ENCODE results near the gene NOD1. TPM values are rescaled to one million over a fixed set of nuclear protein-coding genes. Genes with fewer than 3 reads are reported as not detected.

The NOD1 gene
- total RNA-seq, 1 donor from 2014 or later, result 13.0 TPM

GRCh38 chr7:30380294-30380693 lies 98.3 kb downstream of the NOD1 start:
- Histone ChIP-seq H3K9ac (ENCODE audit: low read depth in 1 of 3, low read length in 3 of 3) (no peak overlapping the region), H3K36me3 (ENCODE audit: control insufficient read depth in 3 of 3, insufficient read depth in 3 of 3, low read length in 3 of 3) (no peaks in the 10 kb centered on the region), H3K27ac (ENCODE audit: low read depth, low read length) (no peak overlapping the region), H3K27me3 (ENCODE audit: control insufficient read depth in 3 of 3, insufficient read depth in 3 of 3, low read length in 3 of 3) (no peaks in the 10 kb centered on the region), H3K9me3 (ENCODE audit: control insufficient read depth in 3 of 3, low read length in 3 of 3) (no peaks in the 10 kb centered on the region), H3K4me3 (ENCODE audit: low read length in 3 of 3) (no peak overlapping the region), H3K4me1 (ENCODE audit: control insufficient read depth in 3 of 3, insufficient read depth in 3 of 3, low read length in 3 of 3) (no peaks in the 10 kb centered on the region)

GRCh38 chr7:30379741-30380140 lies 98.8 kb downstream of the NOD1 start:
- no peak overlapping the region for H3K4me3 ChIP-seq (ENCODE audit: low read length in 3 of 3)
- H3K36me3 ChIP-seq (ENCODE audit: control insufficient read depth in 3 of 3, insufficient read depth in 3 of 3, low read length in 3 of 3), result no peaks in the 10 kb centered on the region
- H3K27me3 ChIP-seq (ENCODE audit: control insufficient read depth in 3 of 3, insufficient read depth in 3 of 3, low read length in 3 of 3), result no peaks in the 10 kb centered on the region
- H3K4me1 ChIP-seq (ENCODE audit: control insufficient read depth in 3 of 3, insufficient read depth in 3 of 3, low read length in 3 of 3), result no peaks in the 10 kb centered on the region
- no peaks in the 10 kb centered on the region for H3K9me3 ChIP-seq (ENCODE audit: control insufficient read depth in 3 of 3, low read length in 3 of 3)
- no peak overlapping the region for H3K9ac ChIP-seq (ENCODE audit: low read depth in 1 of 3, low read length in 3 of 3)
- no peak overlapping the region for H3K27ac ChIP-seq (ENCODE audit: low read depth, low read length)

- Histone ChIP-seq H3K4me3 (ENCODE audit: low read length in 3 of 3) (no peak overlapping the region), H3K9ac (ENCODE audit: low read depth in 1 of 3, low read length in 3 of 3) (no peak overlapping the region), H3K9me3 (ENCODE audit: control insufficient read depth in 3 of 3, low read length in 3 of 3) (no peaks in the 10 kb centered on the region), H3K27me3 (ENCODE audit: control insufficient read depth in 3 of 3, insufficient read depth in 3 of 3, low read length in 3 of 3) (no peaks in the 10 kb centered on the region), H3K36me3 (ENCODE audit: control insufficient read depth in 3 of 3, insufficient read depth in 3 of 3, low read length in 3 of 3) (no peaks in the 10 kb centered on the region), H3K27ac (ENCODE audit: low read depth, low read length) (no peak overlapping the region), H3K4me1 (ENCODE audit: control insufficient read depth in 3 of 3, insufficient read depth in 3 of 3, low read length in 3 of 3) (no peaks in the 10 kb centered on the region)
Observed at GRCh38 chr7:30379131-30379530, 99.5 kb downstream of the NOD1 start.

- H3K27ac ChIP-seq (ENCODE audit: low read depth, low read length), result no peak overlapping the region
- no peaks in the 10 kb centered on the region for H3K36me3 ChIP-seq (ENCODE audit: control insufficient read depth in 3 of 3, insufficient read depth in 3 of 3, low read length in 3 of 3)
- H3K4me1 ChIP-seq (ENCODE audit: control insufficient read depth in 3 of 3, insufficient read depth in 3 of 3, low read length in 3 of 3), result no peaks in the 10 kb centered on the region
- no peaks in the 10 kb centered on the region for H3K9me3 ChIP-seq (ENCODE audit: control insufficient read depth in 3 of 3, low read length in 3 of 3)
- no peaks in the 10 kb centered on the region for H3K27me3 ChIP-seq (ENCODE audit: control insufficient read depth in 3 of 3, insufficient read depth in 3 of 3, low read length in 3 of 3)
- no peak overlapping the region for H3K4me3 ChIP-seq (ENCODE audit: low read length in 3 of 3)
- no peak overlapping the region for H3K9ac ChIP-seq (ENCODE audit: low read depth in 1 of 3, low read length in 3 of 3)
Observed at GRCh38 chr7:30378275-30378674, 100.3 kb downstream of the NOD1 start.

Other genes starting within 250 kb of the NOD1 start
- 10.4 TPM for gene ZNRF2, start 194.2 kb downstream of the NOD1 start, total RNA-seq
- gene GGCT, start 26.0 kb upstream of the NOD1 start, total RNA-seq, result 12.5 TPM
- gene GARS1, start 116.1 kb upstream of the NOD1 start, total RNA-seq, result 41.2 TPM
- under 0.01 TPM for gene CRHR2, start 203.7 kb upstream of the NOD1 start, total RNA-seq

Data from skeletal muscle tissue (tissue), 4 donors.